Head of caudate nucleus (tissue), 42 donors: ENCODE data around the gene PRKRA.

Experiments
- DNase-seq, 42 donors: peaks; one replicate each; pipeline versions ENCODE4 v3.0.0 to v3.0.0-alpha.2; 2020 to 2021; ENCODE audit warnings: mixed read lengths in 7 of 42
- intact Hi-C: fragments of 100-400 bp; cut with DNase I; formaldehyde crosslinking; loops from one replicate; pipeline ENCODE4 v1.15.0; 2022

The PRKRA gene

GRCh38 chr2:178450774-178451525 lies at the start of gene PRKRA, which contains the start of gene PJVK:
PRKRA (minus strand) TSS chr2:178451175; CDS start chr2:178451030, 145 bp downstream.
PJVK (plus strand) TSS chr2:178451378; CDS start chr2:178453410, 2,032 bp downstream.
- DNase-seq = peak; percentile 91 to 99 (median 99)
- intact Hi-C loops = loop anchor here (1.0 kb wide), 1 partner anchor 27 kb away; the partner anchor contains the start of gene FKBP7

- no peak for DNase-seq
- intact Hi-C loops = no loop called here
These were observed 48.7 kb upstream of the PRKRA start for GRCh38 chr2:178499640-178500039.

GRCh38 chr2:178498137-178498536 lies 47.2 kb upstream of the PRKRA start:
- no peak for DNase-seq
- intact Hi-C loops = no loop called here

GRCh38 chr2:178496049-178496448 lies 45.1 kb upstream of the PRKRA start:
- no peak for DNase-seq
- intact Hi-C loops = no loop called here

- intact Hi-C loops = no loop called here
- no peak for DNase-seq
These were observed 40.6 kb upstream of the PRKRA start for GRCh38 chr2:178491612-178492011.

DNA sequence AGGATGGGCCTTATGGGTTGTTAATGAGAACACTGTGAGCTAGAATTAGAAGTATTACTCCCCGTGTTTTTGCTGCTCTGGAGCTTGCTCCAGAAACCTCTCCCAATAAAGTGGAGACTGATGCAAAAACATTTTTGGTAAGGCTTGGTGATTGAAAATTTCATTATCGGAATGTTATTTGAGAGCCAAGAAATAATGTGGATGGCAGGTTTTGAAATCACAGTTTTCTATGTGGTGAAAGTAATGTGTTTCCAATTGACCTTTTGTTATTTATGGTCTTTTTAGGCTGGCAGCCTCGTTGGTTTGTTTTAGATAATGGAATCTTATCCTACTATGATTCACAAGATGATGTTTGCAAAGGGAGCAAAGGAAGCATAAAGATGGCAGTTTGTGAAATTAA lies 34.4 kb upstream of the PRKRA start:
- no peak for DNase-seq
- intact Hi-C loops = no loop called here

DNA sequence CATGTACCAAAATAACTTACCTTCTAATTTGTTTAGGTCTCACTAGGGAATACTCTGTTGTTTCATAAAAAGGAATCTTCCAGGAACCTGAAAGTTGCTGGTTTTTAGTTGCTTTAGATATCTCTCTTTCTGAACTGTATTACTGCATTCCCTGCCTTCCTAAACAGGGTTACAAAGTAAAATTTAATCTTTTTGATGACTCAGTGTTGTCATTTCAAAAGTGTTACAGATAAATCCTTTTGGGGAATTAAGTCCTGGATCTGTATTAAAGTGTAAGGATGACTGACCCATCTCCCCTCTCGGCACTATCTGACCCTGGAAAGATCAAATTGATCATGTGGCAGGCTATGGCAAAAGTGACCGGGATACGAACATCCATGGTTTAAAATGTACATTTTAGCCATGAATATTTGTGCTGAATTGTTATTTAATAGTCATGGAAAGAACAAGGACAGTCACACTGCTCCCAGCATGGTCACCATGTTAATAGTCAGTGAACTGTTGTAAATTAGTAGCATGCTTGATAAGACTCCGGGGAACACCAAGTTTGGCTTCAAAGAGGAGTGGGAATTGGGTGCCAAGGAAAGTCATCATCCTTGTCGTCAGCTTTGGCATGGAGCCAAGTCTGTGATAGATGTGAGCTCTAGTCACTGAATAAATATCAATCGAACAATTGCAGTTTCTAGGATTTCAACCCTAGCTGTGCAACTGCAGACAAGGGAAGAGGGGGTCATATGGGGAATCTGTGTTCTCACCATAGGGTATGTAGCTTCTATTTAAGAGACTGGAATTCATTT lies 33.5 kb upstream of the PRKRA start:
- peak in 37 of 42 donors; percentile 12 to 83 (median 44) for DNase-seq
- intact Hi-C loops = no loop called here

DNA sequence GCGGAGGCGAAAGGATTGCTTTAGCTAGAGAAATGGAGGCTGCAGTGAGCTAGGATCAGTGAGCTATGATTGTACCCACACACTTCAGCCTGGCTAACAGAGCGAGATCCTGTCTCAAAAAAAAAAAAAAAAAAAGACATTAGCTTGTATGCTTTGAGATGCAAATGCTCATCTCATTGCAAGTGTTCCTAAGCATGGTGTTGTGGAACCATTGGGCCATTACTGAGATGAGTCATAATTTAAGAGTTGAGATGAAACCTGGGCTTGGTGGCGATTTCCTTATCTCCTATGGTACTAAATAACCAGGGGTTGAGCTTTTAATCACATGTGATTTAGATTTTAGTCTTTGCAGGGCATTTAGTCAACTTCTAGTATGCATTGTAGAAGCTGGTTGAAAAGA lies 31.5 kb upstream of the PRKRA start:
- DNase-seq = no peak
- intact Hi-C loops = no loop called here

DNA sequence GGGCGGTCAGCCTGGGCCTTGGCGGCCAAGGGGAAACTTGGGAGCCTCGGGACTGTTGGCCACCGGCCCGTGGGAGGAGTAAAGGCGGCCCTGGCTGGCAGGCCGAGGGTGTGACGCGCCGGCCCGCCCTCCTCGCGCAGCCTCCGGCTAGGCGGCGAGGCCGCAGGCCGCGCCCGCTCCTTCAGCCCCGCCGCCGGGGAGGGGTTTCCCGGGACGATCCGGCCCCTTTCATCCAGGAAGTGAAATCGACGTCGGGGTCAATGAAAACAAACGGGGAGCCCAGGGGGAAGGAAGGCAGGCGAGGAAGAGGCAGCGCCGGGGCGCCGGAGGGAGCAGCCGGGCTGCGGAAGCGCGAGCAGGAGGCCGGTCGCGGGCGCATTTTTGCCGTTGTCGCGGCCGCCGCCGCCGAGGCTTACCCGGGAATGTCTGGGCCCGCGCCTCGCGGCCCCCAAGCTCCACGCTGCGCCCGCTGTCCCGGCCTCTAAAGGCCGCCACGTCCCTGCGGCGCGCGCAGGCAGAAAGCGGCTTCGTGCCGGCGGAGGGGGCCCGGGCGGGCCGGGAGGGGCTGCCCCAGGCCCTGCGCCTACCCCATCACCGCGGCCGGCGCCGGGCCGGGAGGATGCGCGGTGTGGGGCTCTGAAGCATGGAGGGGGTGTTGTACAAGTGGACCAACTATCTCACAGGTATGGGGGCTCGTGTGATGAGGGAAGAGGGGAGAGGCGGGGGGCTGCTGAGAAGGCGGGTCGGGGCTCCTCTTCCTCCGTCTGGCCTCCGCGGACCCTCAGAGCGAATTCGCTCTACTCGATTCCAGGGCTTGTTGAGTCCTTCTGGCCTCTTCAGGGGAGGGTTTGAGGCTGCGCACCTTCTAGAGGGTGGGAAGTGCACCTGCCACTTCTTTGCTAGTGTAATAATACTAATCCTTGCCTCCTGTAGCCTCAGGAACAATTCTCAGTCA lies 29.5 kb upstream of the PRKRA start, which contains the start of gene PLEKHA3:
Gene PLEKHA3, plus strand, starts transcription at position 231 of the 955 bp plus-strand sequence. Its CDS starts 413 bp downstream, at position 644.
- intact Hi-C loops = no loop called here
- DNase-seq = peak; percentile 82 to 97 (median 93)

- intact Hi-C loops = no loop called here
These were observed 28.8 kb upstream of the PRKRA start for GRCh38 chr2:178479758-178480226.

GRCh38 chr2:178479275-178479616 lies 28.3 kb upstream of the PRKRA start:
- intact Hi-C loops = no loop called here
- no peak for DNase-seq

More at GRCh38 chr2:178479758-178480226, 28.8 kb upstream of the PRKRA start:
- DNase-seq = peak in 1 of 42 donors; percentile 20

GRCh38 chr2:178478439-178479274 lies 27.7 kb upstream of the PRKRA start, which contains the start of gene FKBP7:
FKBP7 (minus strand) TSS chr2:178478600; CDS start chr2:178478499, 101 bp downstream.
- DNase-seq = peak; percentile 83 to 96 (median 92)
- intact Hi-C loops = loop anchor here (1.0 kb wide), 1 partner anchor 27 kb away; the partner anchor contains the start of genes PJVK and PRKRA

DNA sequence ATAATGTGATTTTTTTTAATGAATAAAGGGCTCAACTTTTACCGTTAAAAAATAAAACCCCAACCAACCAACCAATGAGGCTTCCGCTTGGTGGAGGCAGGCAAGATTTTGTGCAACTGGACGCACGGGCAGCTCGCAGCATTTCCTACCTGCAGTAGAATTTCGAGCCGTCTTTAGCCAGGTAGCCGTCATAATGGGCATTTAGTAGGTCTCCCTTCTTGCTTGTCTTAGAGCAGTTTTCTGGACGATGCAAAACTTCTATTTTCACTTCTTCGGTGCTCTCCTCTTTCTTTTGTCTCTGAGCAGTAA lies 27.1 kb upstream of the PRKRA start:
- DNase-seq = peak in 11 of 42 donors; percentile 12 to 53 (median 17)

GRCh38 chr2:178477443-178478129 lies 26.6 kb upstream of the PRKRA start:
- intact Hi-C loops = loop anchor here (1.0 kb wide), 1 partner anchor 26 kb away; the partner anchor contains the start of genes PJVK and PRKRA
- DNase-seq = no peak

More for the DNA sequence above, 27.1 kb upstream of the PRKRA start:
- intact Hi-C loops = loop anchor here (1.0 kb wide), 1 partner anchor 27 kb away; the partner anchor contains the start of genes PJVK and PRKRA

GRCh38 chr2:178476477-178476876 lies 25.5 kb upstream of the PRKRA start:
- DNase-seq = no peak
- intact Hi-C loops = no loop called here

GRCh38 chr2:178474560-178474959 lies 23.6 kb upstream of the PRKRA start:
- intact Hi-C loops = no loop called here
- no peak for DNase-seq

DNA sequence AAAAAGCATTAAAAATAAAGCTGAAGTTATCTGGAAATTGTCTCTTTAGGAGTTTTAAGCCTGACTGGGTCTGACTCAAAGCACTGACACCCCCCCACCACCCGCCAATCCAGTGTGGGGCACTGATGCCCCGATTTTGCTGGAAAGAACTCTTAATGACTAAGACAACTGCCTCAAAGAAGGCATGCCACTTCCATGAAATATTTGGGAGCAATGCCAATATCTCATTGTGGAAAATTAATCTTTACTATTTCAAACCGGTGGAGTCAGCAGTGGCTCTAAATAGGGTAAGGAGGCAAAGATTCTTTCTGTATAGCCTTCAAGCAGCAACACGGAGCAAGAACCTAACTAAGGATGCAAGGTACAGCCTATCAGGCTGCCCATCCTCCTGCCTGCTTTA lies 23.0 kb upstream of the PRKRA start:
- DNase-seq = no peak
- intact Hi-C loops = no loop called here
